Type B pancreatic cell (in vitro differentiated cells): ENCODE measurements around the gene BAAT. TPM values are rescaled to one million over a fixed set of nuclear protein-coding genes. Genes with fewer than 3 reads are reported as not detected.

ENCODE experiments used
- DNase-seq: peaks from one replicate; pipeline ENCODE4 v3.0.0; 2021; ENCODE audit warnings: mixed read lengths; ENCODE audit not compliant: unreplicated experiment; ENCODE audit errors: extremely low spot score
- H3K27ac Mint-ChIP-seq: 2 replicates; pipeline ENCODE4 v1.8.0; 2021; ENCODE audit warnings: mild to moderate bottlenecking, mixed read lengths
- H3K27me3 Mint-ChIP-seq: 2 replicates; pipeline ENCODE4 v1.8.0; 2021; ENCODE audit warnings: mixed read lengths
- H3K36me3 Mint-ChIP-seq: 2 replicates; pipeline ENCODE4 v1.8.0; 2021; ENCODE audit warnings: mixed read lengths
- H3K4me1 Mint-ChIP-seq: one replicate; pipeline ENCODE4 v1.8.0; 2021; ENCODE audit warnings: mixed read lengths; ENCODE audit not compliant: unreplicated experiment
- H3K4me3 Mint-ChIP-seq: 2 replicates; pipeline ENCODE4 v1.8.0; 2021; ENCODE audit warnings: mild to moderate bottlenecking, mixed read lengths
- H3K9me3 Mint-ChIP-seq: 2 replicates; pipeline ENCODE4 v1.8.0; 2021; ENCODE audit warnings: mixed read lengths
- total RNA-seq: library from RNA; stranded (reverse); gene quantifications from 2 replicates; pipeline ENCODE4 v1.2.1, GENCODE V29; 2021; ENCODE audit warnings: low replicate concordance
- TF ChIP-seq, protein P1 (sequence below): fragments of 200-600 bp; sonication (generic); conservative IDR thresholded peaks from 2 replicates; pipeline ENCODE4 v1.5.0; 2021; ENCODE audit warnings: antibody characterized with exemption, mild to moderate bottlenecking

The BAAT gene
- total RNA-seq, 1 donor from 2014 or later: 0.53 TPM

- Mint-ChIP-seq H3K27me3 (no peaks in the 10 kb centered on the region), H3K36me3 (peaks cover 4% of the 10 kb centered on the region), H3K27ac (peak overlapping the region; percentile 32), H3K4me3 (no peak overlapping the region), H3K4me1 (peaks cover 8% of the 10 kb centered on the region), H3K9me3 (no peaks in the 10 kb centered on the region)
- TF ChIP-seq, protein P1, sequence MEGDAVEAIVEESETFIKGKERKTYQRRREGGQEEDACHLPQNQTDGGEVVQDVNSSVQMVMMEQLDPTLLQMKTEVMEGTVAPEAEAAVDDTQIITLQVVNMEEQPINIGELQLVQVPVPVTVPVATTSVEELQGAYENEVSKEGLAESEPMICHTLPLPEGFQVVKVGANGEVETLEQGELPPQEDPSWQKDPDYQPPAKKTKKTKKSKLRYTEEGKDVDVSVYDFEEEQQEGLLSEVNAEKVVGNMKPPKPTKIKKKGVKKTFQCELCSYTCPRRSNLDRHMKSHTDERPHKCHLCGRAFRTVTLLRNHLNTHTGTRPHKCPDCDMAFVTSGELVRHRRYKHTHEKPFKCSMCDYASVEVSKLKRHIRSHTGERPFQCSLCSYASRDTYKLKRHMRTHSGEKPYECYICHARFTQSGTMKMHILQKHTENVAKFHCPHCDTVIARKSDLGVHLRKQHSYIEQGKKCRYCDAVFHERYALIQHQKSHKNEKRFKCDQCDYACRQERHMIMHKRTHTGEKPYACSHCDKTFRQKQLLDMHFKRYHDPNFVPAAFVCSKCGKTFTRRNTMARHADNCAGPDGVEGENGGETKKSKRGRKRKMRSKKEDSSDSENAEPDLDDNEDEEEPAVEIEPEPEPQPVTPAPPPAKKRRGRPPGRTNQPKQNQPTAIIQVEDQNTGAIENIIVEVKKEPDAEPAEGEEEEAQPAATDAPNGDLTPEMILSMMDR: no peak
- no peak for DNase-seq
These were observed 8.5 kb downstream of the BAAT start for GRCh38 chr9:101376111-101376848.

DNA sequence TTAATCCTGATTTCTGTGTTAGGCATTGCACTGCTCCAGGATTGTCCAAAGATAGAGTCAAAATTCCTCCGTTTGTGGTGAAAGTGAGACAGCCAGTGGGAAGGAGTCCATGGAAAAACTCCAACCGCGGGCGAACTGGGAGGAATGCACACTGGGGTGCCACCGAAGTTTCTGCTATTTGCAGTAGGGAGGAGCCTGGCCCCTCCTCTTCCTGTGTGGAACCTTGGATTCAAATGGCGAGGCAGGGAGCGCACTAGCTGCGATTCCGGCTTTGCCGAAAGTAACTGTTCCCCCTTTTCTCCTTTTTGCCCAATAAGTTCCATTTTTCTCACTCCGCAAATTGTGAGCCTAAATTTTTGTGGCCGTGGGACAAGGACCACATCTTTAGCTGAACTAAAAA lies 9.3 kb downstream of the BAAT start:
- DNase-seq: no peak
- peaks cover 4% of the 10 kb centered on the region for H3K36me3 Mint-ChIP-seq
- H3K9me3 Mint-ChIP-seq: no peaks in the 10 kb centered on the region
- no peaks in the 10 kb centered on the region for H3K27me3 Mint-ChIP-seq
- H3K4me1 Mint-ChIP-seq: peaks cover 8% of the 10 kb centered on the region
- H3K27ac Mint-ChIP-seq: no peak overlapping the region
- TF ChIP-seq, protein P1: no peak
- H3K4me3 Mint-ChIP-seq: no peak overlapping the region

DNA sequence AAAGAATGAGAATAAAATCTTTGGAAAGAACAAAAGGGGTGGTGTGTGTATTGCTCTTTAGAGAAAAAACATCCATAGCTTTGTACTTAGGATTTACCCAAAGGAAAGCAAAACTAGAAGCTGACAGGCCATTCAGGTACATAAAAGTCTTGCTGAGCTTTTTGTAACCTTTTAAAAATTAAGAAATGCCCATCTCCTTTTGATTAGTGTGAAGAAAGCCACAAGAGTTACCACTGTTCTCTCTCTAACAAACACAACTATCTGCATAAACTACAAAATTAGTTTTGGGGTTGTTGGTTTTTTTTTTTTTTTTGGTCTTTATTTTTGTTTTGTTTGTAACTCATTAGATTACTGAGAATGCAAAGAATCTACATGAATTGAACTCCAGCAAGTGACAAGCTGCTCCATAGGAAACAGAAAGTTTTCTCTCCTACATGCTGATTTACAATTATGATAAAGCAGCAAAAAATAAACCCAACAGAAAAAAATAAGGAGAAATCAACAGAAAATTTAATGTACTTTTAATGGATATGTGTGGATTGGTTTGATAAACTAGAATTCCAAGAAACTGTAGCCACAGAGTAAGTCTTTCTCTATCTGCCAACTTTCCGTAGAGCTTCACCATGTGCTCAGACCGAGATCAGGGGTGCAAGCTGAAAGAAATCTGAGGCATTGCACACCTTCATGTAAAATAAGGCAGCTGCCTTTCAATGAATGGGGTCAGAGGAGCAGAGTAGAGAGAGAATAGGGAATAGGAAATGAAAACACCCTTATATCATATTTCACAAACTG lies 12.3 kb downstream of the BAAT start:
- H3K9me3 Mint-ChIP-seq: no peaks in the 10 kb centered on the region
- TF ChIP-seq, protein P1: no peak
- H3K4me1 Mint-ChIP-seq: peaks cover 8% of the 10 kb centered on the region
- H3K4me3 Mint-ChIP-seq: no peak overlapping the region
- DNase-seq: no peak
- no peaks in the 10 kb centered on the region for H3K36me3 Mint-ChIP-seq
- no peak overlapping the region for H3K27ac Mint-ChIP-seq
- H3K27me3 Mint-ChIP-seq: no peaks in the 10 kb centered on the region

GRCh38 chr9:101371813-101372212 lies 13.0 kb downstream of the BAAT start:
- no peak overlapping the region for H3K27ac Mint-ChIP-seq
- H3K9me3 Mint-ChIP-seq: no peaks in the 10 kb centered on the region
- H3K4me1 Mint-ChIP-seq: peaks cover 8% of the 10 kb centered on the region
- H3K4me3 Mint-ChIP-seq: no peak overlapping the region
- TF ChIP-seq, protein P1: no peak
- no peaks in the 10 kb centered on the region for H3K36me3 Mint-ChIP-seq
- no peak for DNase-seq
- no peaks in the 10 kb centered on the region for H3K27me3 Mint-ChIP-seq

- DNase-seq: no peak
- TF ChIP-seq, protein P1: no peak
- H3K27me3 Mint-ChIP-seq: no peaks in the 10 kb centered on the region
- no peak overlapping the region for H3K27ac Mint-ChIP-seq
- H3K36me3 Mint-ChIP-seq: no peaks in the 10 kb centered on the region
- peaks cover 5% of the 10 kb centered on the region for H3K4me1 Mint-ChIP-seq
- H3K9me3 Mint-ChIP-seq: no peaks in the 10 kb centered on the region
- no peak overlapping the region for H3K4me3 Mint-ChIP-seq
These were observed 14.8 kb downstream of the BAAT start for GRCh38 chr9:101369884-101370531.
